WTC11 (cell line): ENCODE data around the gene FAM13A.

ENCODE experiments used
- CREB1 ChIP-seq: sonication (generic); formaldehyde crosslinking; IDR thresholded peaks from 2 replicates; pipeline ENCODE4 v1.8.0; 2023; ENCODE audit warnings: mild to moderate bottlenecking, missing genetic modification reagents
- CTCF ChIP-seq: fragments of 200-600 bp; IDR thresholded peaks from 2 replicates; pipeline ENCODE4 v1.8.0; 2022; ENCODE audit warnings: antibody characterized with exemption
- ELF4 ChIP-seq: sonication (generic); formaldehyde crosslinking; IDR thresholded peaks from 2 replicates; pipeline ENCODE4 v1.8.1; 2022; ENCODE audit warnings: low read depth, mild to moderate bottlenecking, moderate library complexity, missing genetic modification reagents
- ETV6 ChIP-seq: sonication (generic); formaldehyde crosslinking; IDR thresholded peaks from 2 replicates; pipeline ENCODE4 v1.8.1; 2022; ENCODE audit warnings: mild to moderate bottlenecking, missing genetic modification reagents
- NFYB ChIP-seq: sonication (generic); formaldehyde crosslinking; conservative IDR thresholded peaks from 2 replicates; pipeline ENCODE4 v1.8.0; 2022; ENCODE audit warnings: low read depth, missing genetic modification reagents
- ZNF121 ChIP-seq: sonication (generic); formaldehyde crosslinking; IDR thresholded peaks from 2 replicates; pipeline ENCODE4 v1.8.0; 2023; ENCODE audit warnings: missing genetic modification reagents
- ZNF138 ChIP-seq: sonication (generic); formaldehyde crosslinking; conservative IDR thresholded peaks from 2 replicates; pipeline ENCODE4 v1.8.1; 2022; ENCODE audit warnings: mild to moderate bottlenecking, moderate library complexity, missing genetic modification reagents
- ZNF232 ChIP-seq: sonication (generic); formaldehyde crosslinking; IDR thresholded peaks from 2 replicates; pipeline ENCODE4 v1.8.0; 2022; ENCODE audit warnings: mild to moderate bottlenecking, missing genetic modification reagents
- TF ChIP-seq, protein P1 (sequence below): sonication (generic); formaldehyde crosslinking; IDR thresholded peaks from 2 replicates; pipeline ENCODE4 v1.8.1; 2023; ENCODE audit warnings: mild to moderate bottlenecking, missing genetic modification reagents, moderate library complexity
- TF ChIP-seq, protein P2 (sequence below): sonication (generic); formaldehyde crosslinking; IDR thresholded peaks from 2 replicates; pipeline ENCODE4 v1.8.0; 2022; ENCODE audit warnings: mild to moderate bottlenecking, missing genetic modification reagents

DNA sequence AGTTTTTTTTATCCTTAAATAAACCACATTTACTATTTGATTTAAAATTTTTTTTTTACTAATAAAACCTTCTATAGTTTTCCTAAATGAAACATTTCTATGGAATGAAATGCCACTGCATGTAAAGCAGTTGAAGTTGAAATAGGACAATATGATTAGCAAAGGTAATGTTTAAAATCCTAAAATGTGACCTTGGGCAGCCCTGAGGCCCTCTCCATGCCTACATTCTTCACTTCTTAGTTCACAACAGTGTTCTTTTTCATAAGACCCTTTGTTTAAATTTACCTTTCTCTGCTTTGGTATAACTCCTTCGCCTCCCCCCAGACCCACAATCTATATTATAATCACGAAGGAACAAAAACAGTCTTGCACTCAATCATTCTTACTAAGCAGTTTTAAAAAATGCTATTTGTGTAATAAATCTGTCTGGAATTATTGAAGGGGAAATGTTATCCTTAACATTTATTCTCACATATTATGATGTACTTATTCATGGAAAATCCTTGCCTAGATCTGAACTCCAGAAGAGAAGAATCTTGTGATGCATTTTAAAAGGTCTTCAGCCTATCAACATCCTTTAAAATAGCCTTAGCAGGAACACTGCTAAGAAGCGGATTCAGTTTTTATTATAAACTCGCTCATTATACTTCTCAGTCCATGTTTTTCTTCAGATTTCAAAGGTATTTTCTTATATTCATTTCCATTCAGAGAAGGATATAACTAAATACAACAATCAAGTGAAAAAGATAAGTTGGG, 234.8 kb downstream of the FAM13A start:
- no peak for TF ChIP-seq ZNF232
- no peak for TF ChIP-seq CTCF
- TF ChIP-seq, protein P1, sequence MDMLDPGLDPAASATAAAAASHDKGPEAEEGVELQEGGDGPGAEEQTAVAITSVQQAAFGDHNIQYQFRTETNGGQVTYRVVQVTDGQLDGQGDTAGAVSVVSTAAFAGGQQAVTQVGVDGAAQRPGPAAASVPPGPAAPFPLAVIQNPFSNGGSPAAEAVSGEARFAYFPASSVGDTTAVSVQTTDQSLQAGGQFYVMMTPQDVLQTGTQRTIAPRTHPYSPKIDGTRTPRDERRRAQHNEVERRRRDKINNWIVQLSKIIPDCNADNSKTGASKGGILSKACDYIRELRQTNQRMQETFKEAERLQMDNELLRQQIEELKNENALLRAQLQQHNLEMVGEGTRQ (CRISPR knock-in tag) = no peak
- TF ChIP-seq ZNF121 (CRISPR knock-in tag) = no peak
- TF ChIP-seq NFYB (CRISPR knock-in tag) = no peak
- no peak for TF ChIP-seq ELF4 (CRISPR knock-in tag)
- no peak for TF ChIP-seq CREB1 (CRISPR knock-in tag)
- TF ChIP-seq ETV6 (CRISPR knock-in tag) = no peak
- TF ChIP-seq, protein P2, sequence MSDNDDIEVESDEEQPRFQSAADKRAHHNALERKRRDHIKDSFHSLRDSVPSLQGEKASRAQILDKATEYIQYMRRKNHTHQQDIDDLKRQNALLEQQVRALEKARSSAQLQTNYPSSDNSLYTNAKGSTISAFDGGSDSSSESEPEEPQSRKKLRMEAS (CRISPR knock-in tag) = no peak
- no peak for TF ChIP-seq ZNF138
